HCT116 (cell line): ENCODE data around the gene PEX26. TPM values are rescaled to one million over a fixed set of nuclear protein-coding genes. Genes with fewer than 3 reads are reported as not detected.

Source experiments
- ATAC-seq: fragments of 200-7000 bp; cut with Tn5 transposase; 2 replicates; pipeline ENCODE4 v1.9.1; 2020; ENCODE audit warnings: mild to moderate bottlenecking, moderate library complexity
- BruUV-seq: library from RNA; stranded (reverse); fragments of 400-500 nt; replicated peaks from 2 replicates; lab custom pipeline; 2021; lab: Mats Ljungman, UMichigan
- CTCF ChIA-PET: fragments of 300-600 bp; sonication (Branson Sonifier 250); formaldehyde crosslinking; loops from one replicate; lab custom pipeline; 2021; ENCODE audit warnings: antibody characterized with exemption; lab: Charles Lee
- POLR2A ChIA-PET: fragments of 300-600, 350-600 bp; sonication (Branson Sonifier 250); formaldehyde crosslinking; loops from one replicate; lab custom pipeline; 2021; ENCODE audit warnings: antibody characterized with exemption; lab: Charles Lee
- RAD21 ChIA-PET, 2 experiments: fragments of 300-600 bp; sonication (Branson Sonifier 250); formaldehyde crosslinking; loops; one replicate each; lab custom pipeline; 2023; ENCODE audit warnings: low total read pairs in 2 of 2; ENCODE audit not compliant: uncharacterized antibody in 2 of 2, unreplicated experiment in 2 of 2, low non-redundant PET in 1 of 2; lab: Charles Lee
- DNase-seq: peaks from one replicate; pipeline ENCODE4 v3.0.0-alpha.2; 2010; ENCODE audit warnings: low read depth, low spot score
- H2AFZ ChIP-seq: fragments of 200-600 bp; shearing (Covaris generic), sonication (generic); 2 replicates; pipeline ENCODE4 v1.6.1; 2017; ENCODE audit warnings: low read depth, mixed run types, mixed read lengths, antibody characterized with exemption, low read length; ENCODE audit not compliant: poor library complexity, severe bottlenecking
- H3K27ac ChIP-seq: 2 replicates; pipeline ENCODE4 v1.5.1; 2012; ENCODE audit warnings: low read depth, low read length
- H3K27me3 ChIP-seq: fragments of 200-600 bp; sonication (generic); 2 replicates; pipeline ENCODE4 v1.6.1; 2016; ENCODE audit warnings: mixed run types, low read length, mixed read lengths; ENCODE audit not compliant: insufficient read depth
- H3K36me3 ChIP-seq, 2 experiments: fragments of 200-500 bp in 1 of 2; fragments of 200-600 bp in 1 of 2; sonication (Bioruptor generic) in 1 of 2; sonication (generic) in 1 of 2; 2 replicates each; pipeline versions ENCODE4 v1.5.1 to v1.6.1; 2014 to 2016; ENCODE audit warnings: low read length in 2 of 2, inconsistent platforms in 1 of 2, mixed read lengths in 1 of 2, mixed run types in 1 of 2; ENCODE audit not compliant: insufficient read depth in 2 of 2, control insufficient read depth in 1 of 2
- H3K4me1 ChIP-seq, 2 experiments: fragments of 200-600 bp in 1 of 2; sonication (generic) in 1 of 2; 2 replicates each; pipeline versions ENCODE4 v1.5.1 to v1.6.1; 2012 to 2017; ENCODE audit warnings: low read length in 2 of 2, inconsistent platforms in 1 of 2, mild to moderate bottlenecking in 1 of 2, mixed read lengths in 1 of 2, mixed run types in 1 of 2, moderate library complexity in 1 of 2; ENCODE audit not compliant: insufficient read depth in 2 of 2, control insufficient read depth in 1 of 2
- H3K4me2 ChIP-seq: fragments of 200-600 bp; sonication (generic); 2 replicates; pipeline ENCODE4 v1.6.1; 2017; ENCODE audit warnings: mixed run types, low read length, mixed read lengths
- H3K4me3 ChIP-seq, 2 experiments: fragments of 200-600 bp in 1 of 2; sonication (generic) in 1 of 2; replicated peaks in 1 of 2; 2 replicates each; pipeline ENCODE4 v1.5.1; 2011 to 2016; ENCODE audit warnings: low read length in 2 of 2, control low read depth in 1 of 2, low read depth in 1 of 2, mild to moderate bottlenecking in 1 of 2, mixed read lengths in 1 of 2, mixed run types in 1 of 2
- H3K79me2 ChIP-seq: fragments of 200-600 bp; sonication (generic); 2 replicates; pipeline ENCODE4 v1.6.1; 2017; ENCODE audit warnings: mild to moderate bottlenecking, mixed run types, low read length, moderate library complexity, mixed read lengths; ENCODE audit not compliant: insufficient read depth
- H3K9ac ChIP-seq: fragments of 200-600 bp; sonication (generic); 2 replicates; pipeline ENCODE4 v1.6.1; 2016; ENCODE audit warnings: low read length, mixed read lengths
- H3K9me2 ChIP-seq: fragments of 200-600 bp; sonication (generic), shearing (Covaris generic); 2 replicates; pipeline ENCODE4 v1.6.1; 2017; ENCODE audit warnings: mixed run types, mild to moderate bottlenecking, moderate library complexity; ENCODE audit not compliant: insufficient read depth
- H3K9me3 ChIP-seq, 2 experiments: fragments of 200-500 bp in 1 of 2; fragments of 200-600 bp in 1 of 2; sonication (Bioruptor generic) in 1 of 2; sonication (generic) in 1 of 2; 2 replicates each; pipeline ENCODE4 v1.6.1; 2014 to 2017; ENCODE audit warnings: low read length in 2 of 2, mixed read lengths in 2 of 2, inconsistent platforms in 1 of 2, low read depth in 1 of 2, mild to moderate bottlenecking in 1 of 2, mixed run types in 1 of 2, moderate library complexity in 1 of 2; ENCODE audit not compliant: control insufficient read depth in 1 of 2, insufficient read depth in 1 of 2
- H4K20me1 ChIP-seq: fragments of 200-600 bp; sonication (generic), shearing (Covaris generic); 2 replicates; pipeline ENCODE4 v1.6.1; 2017; ENCODE audit warnings: mixed run types, mild to moderate bottlenecking, moderate library complexity; ENCODE audit not compliant: insufficient read depth
- CBX3 ChIP-seq: IDR thresholded peaks from 2 replicates; pipeline ENCODE4 v1.6.1; 2012; ENCODE audit warnings: low read depth
- CEBPB ChIP-seq: IDR thresholded peaks from 2 replicates; pipeline ENCODE4 v1.6.1; 2012; ENCODE audit warnings: low read depth
- CTCF ChIP-seq, 3 experiments: fragments of 200-600 bp in 1 of 3; sonication (generic) in 1 of 3; IDR thresholded peaks in 2 of 3; conservative IDR thresholded peaks in 1 of 3; 2 replicates each; pipeline ENCODE4 v1.5.1; 2012 to 2017; ENCODE audit warnings: low read depth in 2 of 3, low read length in 2 of 3, antibody characterized with exemption in 1 of 3, borderline replicate concordance in 1 of 3, control low read depth in 1 of 3, mild to moderate bottlenecking in 1 of 3, mixed read lengths in 1 of 3, mixed run types in 1 of 3, moderate library complexity in 1 of 3; ENCODE audit not compliant: insufficient read depth in 1 of 3
- EGR1 ChIP-seq: IDR thresholded peaks from 2 replicates; pipeline ENCODE4 v1.6.1; 2012; ENCODE audit warnings: low read depth
- ELF1 ChIP-seq: IDR thresholded peaks from 2 replicates; pipeline ENCODE4 v1.6.1; 2012; ENCODE audit warnings: low read depth, borderline replicate concordance
- EZH2 ChIP-seq: fragments of 200-600 bp; sonication (generic); IDR thresholded peaks from 2 replicates; pipeline ENCODE4 v1.6.1; 2017; ENCODE audit warnings: antibody characterized with exemption, mixed run types
- EZH2phosphoT487 ChIP-seq: fragments of 200-600 bp; IDR thresholded peaks from 2 replicates; pipeline ENCODE4 v1.6.1; 2018; ENCODE audit warnings: antibody characterized with exemption, borderline replicate concordance
- FOSL1 ChIP-seq: IDR thresholded peaks from 2 replicates; pipeline ENCODE4 v1.6.1; 2012; ENCODE audit warnings: low read depth
- POLR2A ChIP-seq: IDR thresholded peaks from 2 replicates; pipeline ENCODE4 v1.7.0; 2011; ENCODE audit warnings: borderline replicate concordance; ENCODE audit not compliant: insufficient read depth, insufficient read length; ENCODE audit errors: extremely low read depth
- REST ChIP-seq: IDR thresholded peaks from 2 replicates; pipeline ENCODE4 v1.6.1; 2012; ENCODE audit warnings: low read depth
- SIN3A ChIP-seq: IDR thresholded peaks from 2 replicates; pipeline ENCODE4 v1.6.1; 2012; ENCODE audit warnings: low read depth
- SP1 ChIP-seq: IDR thresholded peaks from 2 replicates; pipeline ENCODE4 v1.6.1; 2012; ENCODE audit warnings: low read depth
- SRF ChIP-seq: IDR thresholded peaks from 2 replicates; pipeline ENCODE4 v1.6.1; 2012; ENCODE audit warnings: low read depth
- YY1 ChIP-seq: IDR thresholded peaks from 2 replicates; pipeline ENCODE4 v1.6.1; 2011; ENCODE audit warnings: low read length, low read depth, moderate library complexity, mild to moderate bottlenecking; ENCODE audit not compliant: insufficient replicate concordance; ENCODE audit errors: extremely low read depth
- ZFX ChIP-seq: fragments of 450-650 bp; IDR thresholded peaks from 2 replicates; pipeline ENCODE4 v1.6.1; 2017
- ZNF274 ChIP-seq: fragments of 200-500 bp; sonication (Bioruptor generic); IDR thresholded peaks from 2 replicates; pipeline ENCODE4 v1.6.1; 2014; ENCODE audit warnings: mild to moderate bottlenecking, low read depth, low read length, inconsistent platforms
- intact Hi-C: fragments of 100-400 bp; cut with micrococcal nuclease; formaldehyde crosslinking; loops from 2 replicates; pipeline ENCODE4 v1.10.0; 2022
- total RNA-seq: library from RNA; stranded (reverse); gene quantifications from one replicate; pipeline ENCODE4 v1.2.1, GENCODE V29; 2021; ENCODE audit not compliant: unreplicated experiment
- TF ChIP-seq, protein P1 (sequence below): IDR thresholded peaks from 2 replicates; pipeline ENCODE4 v1.6.1; 2012
- TF ChIP-seq, protein P2 (sequence below): IDR thresholded peaks from 2 replicates; pipeline ENCODE4 v1.6.1; 2012
- TF ChIP-seq, protein P3 (sequence below): IDR thresholded peaks from 2 replicates; pipeline ENCODE4 v1.6.1; 2011; ENCODE audit warnings: mild to moderate bottlenecking, low read length, moderate library complexity; ENCODE audit not compliant: insufficient replicate concordance; ENCODE audit errors: extremely low read depth

PEX26 gene
- total RNA-seq, 1 experiment from 2014 or later: 26.4 TPM

- CTCF ChIA-PET: no interaction called here
These were observed 66.3 kb downstream of the PEX26 start for GRCh38 chr22:18144105-18144504.

More at GRCh38 chr22:18144105-18144504, 66.3 kb downstream of the PEX26 start:
- intact Hi-C loops: no loop called here
- no peak overlapping the region for H2AFZ ChIP-seq
- no peak overlapping the region for H3K27ac ChIP-seq
- no peaks in the 10 kb centered on the region for H3K27me3 ChIP-seq
- no peak overlapping the region for H3K4me3 ChIP-seq
- no peak overlapping the region for H3K4me2 ChIP-seq
- DNase-seq (no peak), ATAC-seq (no peak)
- BruUV-seq: no TSS peak
- ChIA-PET POLR2A (no interaction called here), RAD21 (no interaction called here)
- H3K9ac ChIP-seq: no peak overlapping the region
- H3K36me3 ChIP-seq: no peaks in the 10 kb centered on the region
- no peaks in the 10 kb centered on the region for H3K9me3 ChIP-seq
- H3K4me1 ChIP-seq: peaks cover under 1% of the 10 kb centered on the region in 2 experiments; a peak in 3 of 4 replicates
- H3K9me2 ChIP-seq: no peaks in the 10 kb centered on the region
- H3K79me2 ChIP-seq: no peaks in the 10 kb centered on the region
- TF ChIP-seq REST: no peak
- TF ChIP-seq CEBPB: no peak
- TF ChIP-seq, protein P1, sequence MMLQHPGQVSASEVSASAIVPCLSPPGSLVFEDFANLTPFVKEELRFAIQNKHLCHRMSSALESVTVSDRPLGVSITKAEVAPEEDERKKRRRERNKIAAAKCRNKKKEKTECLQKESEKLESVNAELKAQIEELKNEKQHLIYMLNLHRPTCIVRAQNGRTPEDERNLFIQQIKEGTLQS: no peak
- no peak for TF ChIP-seq SIN3A
- no peak for TF ChIP-seq EZH2phosphoT487
- no peak for TF ChIP-seq SRF
- TF ChIP-seq SP1: no peak
- TF ChIP-seq, protein P2, sequence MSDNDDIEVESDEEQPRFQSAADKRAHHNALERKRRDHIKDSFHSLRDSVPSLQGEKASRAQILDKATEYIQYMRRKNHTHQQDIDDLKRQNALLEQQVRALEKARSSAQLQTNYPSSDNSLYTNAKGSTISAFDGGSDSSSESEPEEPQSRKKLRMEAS: no peak
- TF ChIP-seq EGR1: no peak
- TF ChIP-seq ELF1: no peak
- TF ChIP-seq CTCF (IDR thresholded peaks at IDR 0.05 in 2 of 3, conservative IDR thresholded peaks at IDR 0.05 in 1 of 3; ENCODE audit: borderline replicate concordance in 1 of 3, insufficient read depth in 1 of 3, low read depth in 2 of 3, low read length in 2 of 3): no peak
- TF ChIP-seq, protein P3, sequence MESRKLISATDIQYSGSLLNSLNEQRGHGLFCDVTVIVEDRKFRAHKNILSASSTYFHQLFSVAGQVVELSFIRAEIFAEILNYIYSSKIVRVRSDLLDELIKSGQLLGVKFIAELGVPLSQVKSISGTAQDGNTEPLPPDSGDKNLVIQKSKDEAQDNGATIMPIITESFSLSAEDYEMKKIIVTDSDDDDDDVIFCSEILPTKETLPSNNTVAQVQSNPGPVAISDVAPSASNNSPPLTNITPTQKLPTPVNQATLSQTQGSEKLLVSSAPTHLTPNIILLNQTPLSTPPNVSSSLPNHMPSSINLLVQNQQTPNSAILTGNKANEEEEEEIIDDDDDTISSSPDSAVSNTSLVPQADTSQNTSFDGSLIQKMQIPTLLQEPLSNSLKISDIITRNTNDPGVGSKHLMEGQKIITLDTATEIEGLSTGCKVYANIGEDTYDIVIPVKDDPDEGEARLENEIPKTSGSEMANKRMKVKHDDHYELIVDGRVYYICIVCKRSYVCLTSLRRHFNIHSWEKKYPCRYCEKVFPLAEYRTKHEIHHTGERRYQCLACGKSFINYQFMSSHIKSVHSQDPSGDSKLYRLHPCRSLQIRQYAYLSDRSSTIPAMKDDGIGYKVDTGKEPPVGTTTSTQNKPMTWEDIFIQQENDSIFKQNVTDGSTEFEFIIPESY: no peak
- no peak for TF ChIP-seq CBX3
- TF ChIP-seq POLR2A: no peak
- TF ChIP-seq FOSL1: no peak
- TF ChIP-seq ZFX: no peak
- TF ChIP-seq YY1: no peak
- no peak for TF ChIP-seq ZNF274
- no peak for TF ChIP-seq EZH2
- H4K20me1 ChIP-seq: no peaks in the 10 kb centered on the region; the same call in 1 of the 2 replicates
